Femur (tissue), 1 donor: ENCODE results near the gene GATB.
"Not testable (repeated sequence)": the region's sequence is repeated elsewhere in the genome, so short reads cannot be mapped to it uniquely, and the experiment has no call there.

Experiments
- DNase-seq: peaks from one replicate; pipeline ENCODE4 v3.0.0-alpha.2; 2017

The GATB gene

DNA sequence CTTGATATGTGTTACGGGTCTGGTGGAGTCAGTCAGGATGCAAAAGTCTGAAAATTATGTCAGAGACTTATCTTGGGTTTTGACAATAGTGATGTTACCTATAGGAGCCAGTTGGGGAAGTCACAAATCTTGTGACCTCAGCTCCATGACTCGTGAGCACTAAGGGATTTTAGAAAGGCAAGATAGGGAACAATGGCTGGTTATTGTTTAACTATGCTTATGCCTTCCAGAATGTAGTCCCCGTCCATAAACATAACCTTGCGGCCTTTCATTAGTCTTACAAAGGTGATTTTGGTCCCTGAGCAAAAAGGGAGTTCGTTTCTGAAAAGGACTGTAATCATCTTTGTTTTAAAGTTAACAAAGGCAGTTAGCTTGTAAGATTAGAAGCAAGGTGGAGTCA, 23.9 kb upstream of the GATB start:
- DNase-seq: no peak

- DNase-seq: no peak
Measured at GRCh38 chr4:151783867-151784266, 23.1 kb upstream of the GATB start.

GRCh38 chr4:151782296-151782695, 21.5 kb upstream of the GATB start:
- DNase-seq: no peak

GRCh38 chr4:151781026-151781425, 20.2 kb upstream of the GATB start:
- no peak for DNase-seq

DNA sequence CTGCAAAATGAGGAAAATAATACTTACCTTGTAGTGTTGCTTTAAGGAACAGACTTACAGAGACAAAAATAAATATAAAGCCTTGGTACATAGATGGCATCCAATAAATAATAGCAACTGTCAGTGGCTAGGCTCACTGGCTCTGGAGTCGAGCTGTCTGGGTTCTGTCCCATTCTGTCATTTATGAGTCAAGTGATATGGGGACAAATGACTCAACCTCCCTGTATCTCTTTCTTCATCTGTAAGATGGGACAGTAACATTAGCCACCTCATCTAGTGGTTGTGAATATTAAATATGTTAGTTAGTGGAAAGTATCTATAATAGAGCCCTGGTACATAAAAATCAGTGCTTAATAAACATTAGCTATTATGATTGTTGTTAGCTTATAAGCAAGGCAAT, 16.7 kb upstream of the GATB start:
- DNase-seq: no peak

DNA sequence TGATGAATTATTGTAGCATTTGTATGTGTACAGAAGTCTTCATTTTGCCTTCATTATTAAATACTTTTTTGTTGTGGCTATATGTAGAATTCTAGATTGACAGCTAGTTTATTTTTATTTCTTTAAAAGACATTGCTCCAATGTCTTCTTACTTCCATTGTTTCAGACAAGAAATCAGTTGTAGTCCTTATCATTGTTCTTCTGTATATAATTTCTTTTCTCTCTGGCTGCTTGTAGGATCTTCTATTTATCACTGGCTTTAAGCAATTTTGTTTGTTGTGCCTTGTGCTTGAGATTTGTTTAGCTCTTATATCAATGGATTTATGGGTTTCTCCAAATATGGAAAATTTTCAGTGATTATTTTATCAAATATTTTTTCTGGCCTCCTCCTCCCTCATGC, 13.5 kb upstream of the GATB start:
- no peak for DNase-seq

GRCh38 chr4:151772274-151772673, 11.5 kb upstream of the GATB start:
- DNase-seq: no peak

DNA sequence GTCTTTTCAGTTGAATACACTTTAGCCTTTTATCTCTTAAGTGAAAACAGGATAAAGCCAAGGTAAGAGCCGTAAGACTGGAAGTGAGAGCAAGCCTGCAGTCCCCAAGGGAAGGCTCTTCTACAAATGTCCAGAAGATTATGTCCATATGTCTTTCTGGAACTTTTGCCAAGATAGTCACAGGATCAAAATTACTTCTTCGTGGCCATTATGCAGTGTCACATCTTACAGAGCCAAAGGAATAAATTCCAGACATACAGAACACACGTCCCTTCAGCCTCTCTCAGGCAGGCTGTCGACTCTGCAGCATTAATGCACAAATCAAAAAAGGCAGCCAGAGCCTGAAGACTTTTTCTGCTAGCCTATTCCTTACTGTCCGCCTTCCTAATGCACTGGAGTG, 10.9 kb upstream of the GATB start:
- no peak for DNase-seq

DNA sequence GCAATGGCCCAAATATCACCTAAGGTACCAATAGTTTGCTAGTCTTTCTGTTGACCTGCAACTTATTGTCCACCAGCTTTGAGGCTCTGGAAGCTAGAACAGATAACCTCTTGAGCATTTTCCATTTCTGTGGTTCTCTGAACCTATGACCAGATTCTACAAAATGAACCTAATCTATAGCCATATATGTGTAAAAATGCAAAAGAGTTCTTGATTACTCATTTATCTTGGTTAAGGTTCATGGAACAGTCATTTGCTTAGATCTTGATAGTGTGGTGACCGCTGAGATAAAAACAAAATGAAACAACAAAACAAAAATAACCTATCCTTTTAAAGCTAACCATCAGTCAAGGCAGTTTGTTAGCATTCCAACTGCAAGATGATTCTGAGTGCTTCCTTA, 9.3 kb upstream of the GATB start:
- DNase-seq: no peak

DNA sequence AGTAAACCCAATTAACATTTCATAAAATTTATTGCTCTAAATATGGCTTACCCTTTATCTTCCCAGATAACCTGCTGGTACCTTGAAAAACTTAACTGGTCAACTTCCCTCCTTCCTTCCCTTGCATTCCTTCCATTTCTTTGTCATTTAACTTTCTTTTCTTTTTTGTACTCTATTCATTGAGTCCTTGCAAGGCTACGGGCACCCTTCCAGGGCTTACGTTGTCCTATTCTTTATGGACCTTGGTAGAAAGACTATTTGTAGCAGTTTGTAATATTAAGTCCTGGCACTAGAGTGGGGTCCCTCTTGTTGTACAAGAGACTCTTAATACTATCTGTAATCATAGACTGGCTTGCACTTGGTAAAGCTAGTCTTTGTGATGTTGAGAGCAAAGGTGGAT, 8.0 kb upstream of the GATB start:
- DNase-seq: no peak

DNA sequence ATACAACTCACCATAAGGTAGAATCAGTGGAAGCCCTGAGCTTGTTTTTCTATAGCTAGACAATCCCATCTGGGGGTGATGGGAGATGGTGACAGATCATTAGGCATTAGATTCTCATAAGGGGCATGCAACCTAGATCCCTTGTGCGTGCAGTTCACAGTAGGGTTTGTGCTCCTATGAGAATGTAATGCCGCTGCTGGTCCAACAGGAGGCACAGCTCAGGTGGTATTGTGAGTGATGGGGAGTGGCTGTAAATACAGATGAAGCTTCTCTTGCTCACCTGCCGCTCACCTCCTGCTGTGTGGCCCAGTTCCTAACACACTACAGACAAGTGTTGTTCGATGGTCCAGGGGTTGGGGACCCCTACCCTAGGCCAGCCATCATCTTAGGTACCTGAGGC, 5.9 kb upstream of the GATB start:
- no peak for DNase-seq

- no peak for DNase-seq
Measured at GRCh38 chr4:151760002-151760401, 805 bp downstream of the GATB start.

GRCh38 chr4:151753056-151753455, 7.8 kb downstream of the GATB start:
- DNase-seq: no peak

GRCh38 chr4:151750156-151750555, 10.7 kb downstream of the GATB start:
- DNase-seq: no peak

GRCh38 chr4:151745481-151746231, 15.2 kb downstream of the GATB start:
- no peak for DNase-seq

- no peak for DNase-seq
Measured at GRCh38 chr4:151744614-151745013, 16.2 kb downstream of the GATB start.

DNA sequence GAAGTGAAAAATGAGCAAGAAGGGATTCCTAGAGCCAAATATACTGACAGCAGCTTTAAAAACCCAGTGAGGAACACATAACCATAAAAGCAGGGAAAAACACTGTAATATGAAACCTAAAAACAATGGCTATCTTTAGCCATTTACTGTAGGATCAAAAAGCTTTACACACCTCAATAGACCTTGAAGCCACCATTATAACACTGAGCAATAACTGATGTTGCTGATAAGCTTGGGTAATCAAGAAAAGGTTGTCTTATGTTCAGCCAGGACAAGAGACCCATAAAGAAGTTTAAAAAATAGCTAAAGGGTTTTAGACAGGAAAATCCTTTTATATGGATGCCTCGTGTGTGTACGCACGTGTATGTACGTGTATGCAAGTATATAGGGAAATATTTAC, 16.9 kb downstream of the GATB start:
- no peak for DNase-seq

- DNase-seq: no peak
Measured at GRCh38 chr4:151743128-151743854, 17.5 kb downstream of the GATB start.

GRCh38 chr4:151738720-151739517, 21.9 kb downstream of the GATB start:
- no peak for DNase-seq

DNA sequence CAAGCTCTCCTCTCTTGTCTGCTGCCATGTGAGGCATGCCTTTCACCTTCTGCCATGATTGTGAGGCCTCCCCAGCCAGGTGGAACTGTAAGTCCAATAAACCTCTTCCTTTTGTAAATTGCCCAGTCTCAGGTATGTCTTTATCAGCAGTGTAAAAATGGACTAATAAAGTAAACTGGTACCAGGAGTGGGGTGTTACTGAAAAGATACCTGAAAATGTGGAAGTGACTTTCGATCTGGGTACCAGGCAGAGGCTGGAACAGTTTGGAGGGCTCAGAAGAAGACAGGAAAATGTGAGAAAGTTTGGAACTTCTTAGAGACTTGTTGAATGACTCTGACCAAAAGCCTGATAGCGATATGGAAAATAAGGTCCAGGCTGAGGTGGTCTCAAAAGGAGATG, 24.0 kb downstream of the GATB start:
- DNase-seq: not testable (repeated sequence)

- no peak for DNase-seq
Measured at GRCh38 chr4:151736361-151736760, 24.4 kb downstream of the GATB start.

DNA sequence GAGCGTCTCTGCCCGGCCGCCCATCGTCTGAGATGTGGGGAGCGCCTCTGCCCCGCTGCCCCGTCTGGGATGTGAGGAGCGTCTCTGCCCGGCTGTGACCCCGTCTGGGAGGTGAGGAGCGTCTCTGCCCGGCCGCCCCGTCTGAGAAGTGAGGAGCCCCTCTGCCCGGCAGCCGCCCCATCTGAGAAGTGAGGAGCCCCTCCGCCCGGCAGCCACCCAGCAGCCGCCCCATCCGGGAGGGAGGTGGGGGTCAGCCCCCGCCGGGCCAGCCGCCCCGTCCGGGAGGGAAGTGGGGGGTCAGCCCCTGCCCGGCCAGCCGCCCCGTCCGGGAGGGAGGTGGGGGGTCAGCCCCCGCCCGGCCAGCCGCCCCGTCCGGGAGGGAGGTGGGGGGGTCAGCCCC, 29.1 kb downstream of the GATB start:
- DNase-seq: not testable (repeated sequence)

DNA sequence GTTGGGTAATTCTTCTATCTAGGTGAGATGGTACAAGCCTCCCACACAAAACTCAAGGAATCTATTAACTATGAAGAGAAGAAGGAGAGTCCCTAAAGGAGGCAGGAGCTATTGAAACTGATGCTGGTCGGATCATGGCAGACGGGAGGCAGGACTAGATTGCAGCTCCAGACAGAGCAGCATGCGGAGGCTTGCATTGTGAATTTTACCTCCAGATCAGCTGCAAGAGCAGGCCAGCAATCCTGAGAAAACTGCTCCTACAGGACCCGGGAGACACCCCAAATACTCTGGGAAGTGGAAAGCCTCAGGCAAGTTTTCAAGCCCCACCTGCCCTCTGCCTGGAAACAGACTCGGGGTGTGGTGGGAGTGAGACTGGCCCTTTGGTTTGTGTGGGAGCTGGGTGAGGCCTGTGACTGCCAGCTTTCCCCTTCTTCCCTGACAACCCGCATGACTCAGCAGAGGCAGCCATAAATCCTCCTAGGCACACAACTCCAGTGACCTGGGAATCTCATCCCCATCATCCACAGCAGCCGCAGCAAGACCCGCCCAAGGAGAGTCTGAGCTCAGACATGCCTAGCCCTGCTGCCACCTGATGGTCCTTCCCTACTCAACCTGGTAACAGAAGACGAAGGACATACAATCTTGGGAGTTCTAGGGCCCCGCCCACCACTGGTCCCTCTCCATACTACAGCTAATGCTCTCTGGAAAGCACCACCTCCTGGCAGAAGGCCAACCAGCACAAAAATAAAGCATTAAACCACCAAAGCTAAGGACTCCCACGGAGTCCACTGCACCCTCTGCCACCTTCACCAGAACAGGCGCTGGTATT, 30.9 kb downstream of the GATB start:
- no peak for DNase-seq
